DND-41 (cell line): Measurements from ENCODE around the gene KIF25.

Experiments
- CTCF ChIP-seq: IDR thresholded peaks from 2 replicates; pipeline ENCODE4 v1.5.1; 2012; ENCODE audit warnings: borderline replicate concordance, low read length, moderate library complexity, mild to moderate bottlenecking; ENCODE audit not compliant: poor library complexity, severe bottlenecking; ENCODE audit errors: extremely low read depth
- EZH2 ChIP-seq: IDR thresholded peaks from 3 replicates; pipeline ENCODE4 v1.6.1; 2012; ENCODE audit warnings: borderline replicate concordance, low read depth, mild to moderate bottlenecking, moderate library complexity, low read length, inconsistent platforms; ENCODE audit not compliant: severe bottlenecking

- TF ChIP-seq CTCF (no peak), EZH2 (no peak)
These were observed 7.2 kb upstream of the KIF25 start for GRCh38 chr6:167990016-167990945.
